Lung (tissue), 12 donors: ENCODE data around the gene DENND1C. TPM values are rescaled to one million over a fixed set of nuclear protein-coding genes. Genes with fewer than 3 reads are reported as not detected.

Experiments used
- ATAC-seq: fragments of 200-7000 bp; cut with Tn5 transposase; one replicate; pipeline ENCODE4 v1.9.1; 2020; ENCODE audit warnings: moderate number of reproducible peaks; ENCODE audit not compliant: insufficient read depth, low FRiP score
- DNase-seq, 3 donors: peaks; one replicate each; pipeline ENCODE4 v3.0.0-alpha.2; 2013 to 2017
- H3K27ac ChIP-seq, 2 donors: one replicate each; pipeline ENCODE4 v1.5.1; 2013; ENCODE audit warnings: mild to moderate bottlenecking in 2 of 2, moderate library complexity in 2 of 2, control low read depth in 1 of 2, inconsistent platforms in 1 of 2, low read depth in 1 of 2, low read length in 1 of 2
- H3K27me3 ChIP-seq, 3 donors: one replicate each; pipeline ENCODE4 v1.5.1; 2013; ENCODE audit warnings: low read length in 2 of 3; ENCODE audit not compliant: control insufficient read depth in 3 of 3, insufficient read depth in 3 of 3
- H3K36me3 ChIP-seq, 4 donors: one replicate each; pipeline ENCODE4 v1.5.1; 2013; ENCODE audit warnings: low read length in 4 of 4, mild to moderate bottlenecking in 1 of 4, moderate library complexity in 1 of 4; ENCODE audit not compliant: control insufficient read depth in 4 of 4, insufficient read depth in 4 of 4
- H3K4me1 ChIP-seq, 5 donors: one replicate each; pipeline ENCODE4 v1.5.1; 2013; ENCODE audit warnings: low read length in 5 of 5, mild to moderate bottlenecking in 2 of 5, moderate library complexity in 1 of 5; ENCODE audit not compliant: control insufficient read depth in 5 of 5, insufficient read depth in 5 of 5
- H3K4me3 ChIP-seq: one replicate; pipeline ENCODE4 v1.5.1; 2013; ENCODE audit warnings: mild to moderate bottlenecking, control low read depth, moderate library complexity
- H3K9ac ChIP-seq, 2 donors: one replicate each; pipeline ENCODE4 v1.5.1; 2013; ENCODE audit warnings: low read length in 2 of 2, control low read depth in 1 of 2; ENCODE audit not compliant: insufficient read depth in 1 of 2
- H3K9me3 ChIP-seq, 4 donors: one replicate each; pipeline ENCODE4 v1.5.1; 2013; ENCODE audit warnings: low read length in 3 of 4, mild to moderate bottlenecking in 1 of 4, moderate library complexity in 1 of 4; ENCODE audit not compliant: control insufficient read depth in 4 of 4, insufficient read depth in 3 of 4
- WGBS, 2 donors: extraction: QIAGEN DNeasy Blood & Tissue Kit; methylation state at CpG; one replicate each; pipeline ENCODE4 v1.1.7; 2013; 5-methylcytosine and 5-hydroxymethylcytosine counted together
- polyA plus RNA-seq, 2 donors: library from polyadenylated mRNA; stranded (reverse); fragments of 200-250 nt; gene quantifications; one replicate each; pipeline ENCODE4 v1.2.1, GENCODE V29; 2013
- total RNA-seq, 2 donors: library from RNA; depleted of rRNA in 1 of 2; stranded (reverse); fragments of >200 nt in 1 of 2; gene quantifications; one replicate each; pipeline ENCODE4 v1.2.1, GENCODE V29; 2014 to 2021
- TF ChIP-seq, protein P1 (sequence below): IDR thresholded peaks from 2 replicates; pipeline ENCODE4 v1.5.1; 2012; ENCODE audit warnings: mild to moderate bottlenecking; ENCODE audit errors: control extremely low read depth, extremely low read depth
- donor health status: control.
- donor health status: control.
- donor health status: Bipolar disorder and iron deficiency.
- donor health status: healthy.
- donor health status: DM: yes; HTN: yes; CAD: no.

Gene DENND1C
- total and polyA plus RNA-seq, 4 donors, result 2.7 to 11.0 (median 9.3) TPM

GRCh38 chr19:6490134-6490533, 8.5 kb upstream of the DENND1C start:
- no peak for DNase-seq
- H3K9me3 ChIP-seq, result peaks cover 0 to 14% (median 1%) of the 10 kb centered on the region in 4 donors
- H3K27me3 ChIP-seq, result no peaks in the 10 kb centered on the region
- H3K4me3 ChIP-seq, result no peak overlapping the region
- H3K27ac ChIP-seq, result no peak overlapping the region
- no peaks in the 10 kb centered on the region for H3K4me1 ChIP-seq
- ATAC-seq, result no peak
- 58 to 71% methylated on average over 2 of the region's 2 CpGs for WGBS, 2 donors
- H3K9ac ChIP-seq, result no peak overlapping the region
- no peaks in the 10 kb centered on the region for H3K36me3 ChIP-seq
- TF ChIP-seq, protein P1, sequence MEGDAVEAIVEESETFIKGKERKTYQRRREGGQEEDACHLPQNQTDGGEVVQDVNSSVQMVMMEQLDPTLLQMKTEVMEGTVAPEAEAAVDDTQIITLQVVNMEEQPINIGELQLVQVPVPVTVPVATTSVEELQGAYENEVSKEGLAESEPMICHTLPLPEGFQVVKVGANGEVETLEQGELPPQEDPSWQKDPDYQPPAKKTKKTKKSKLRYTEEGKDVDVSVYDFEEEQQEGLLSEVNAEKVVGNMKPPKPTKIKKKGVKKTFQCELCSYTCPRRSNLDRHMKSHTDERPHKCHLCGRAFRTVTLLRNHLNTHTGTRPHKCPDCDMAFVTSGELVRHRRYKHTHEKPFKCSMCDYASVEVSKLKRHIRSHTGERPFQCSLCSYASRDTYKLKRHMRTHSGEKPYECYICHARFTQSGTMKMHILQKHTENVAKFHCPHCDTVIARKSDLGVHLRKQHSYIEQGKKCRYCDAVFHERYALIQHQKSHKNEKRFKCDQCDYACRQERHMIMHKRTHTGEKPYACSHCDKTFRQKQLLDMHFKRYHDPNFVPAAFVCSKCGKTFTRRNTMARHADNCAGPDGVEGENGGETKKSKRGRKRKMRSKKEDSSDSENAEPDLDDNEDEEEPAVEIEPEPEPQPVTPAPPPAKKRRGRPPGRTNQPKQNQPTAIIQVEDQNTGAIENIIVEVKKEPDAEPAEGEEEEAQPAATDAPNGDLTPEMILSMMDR, result no peak

DNA sequence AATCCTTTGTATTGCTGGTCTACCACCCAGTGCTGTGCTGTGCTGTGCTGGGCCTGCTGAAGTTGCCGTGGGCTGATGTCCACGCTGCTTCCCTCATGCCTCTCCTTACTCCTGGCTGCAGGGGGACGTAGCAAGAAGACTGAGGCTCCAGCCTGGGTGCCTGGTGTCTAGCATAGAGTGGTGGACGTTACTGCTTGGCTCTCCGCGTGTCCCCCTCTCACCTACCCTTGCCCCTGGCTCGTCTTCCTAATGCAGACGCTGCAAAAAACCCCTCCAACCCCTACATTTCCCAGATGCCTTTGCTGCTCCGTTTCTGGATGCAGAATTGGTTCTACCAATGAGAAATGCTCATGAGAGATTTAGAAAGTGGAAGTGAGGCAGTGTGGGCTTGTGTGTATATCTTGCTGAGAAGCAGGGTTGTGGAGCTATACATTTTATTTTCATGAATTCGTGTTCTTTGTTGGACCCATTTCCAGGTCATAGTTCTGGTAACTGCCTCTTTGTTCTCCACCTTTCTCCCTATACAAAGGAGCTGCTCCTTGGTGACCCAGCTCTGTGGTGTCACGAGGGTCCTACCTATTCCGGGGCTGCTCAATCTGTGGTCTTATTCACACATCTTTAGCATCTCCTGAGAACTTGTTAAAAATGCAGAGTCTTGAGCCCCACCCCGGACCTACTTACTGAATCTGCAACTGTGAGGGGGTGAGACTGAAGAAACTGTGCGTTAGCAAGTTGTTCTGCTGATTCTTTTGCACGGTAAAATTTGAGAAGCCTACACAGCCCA, 7.9 kb upstream of the DENND1C start:
- H3K4me1 ChIP-seq, result no peaks in the 10 kb centered on the region
- no peak overlapping the region for H3K4me3 ChIP-seq
- H3K27ac ChIP-seq, result no peak overlapping the region
- 53 to 65% methylated on average over 15 of the region's 15 CpGs for WGBS, 2 donors
- peaks cover 0 to 14% (median 1%) of the 10 kb centered on the region in 4 donors for H3K9me3 ChIP-seq
- no peaks in the 10 kb centered on the region for H3K36me3 ChIP-seq
- TF ChIP-seq, protein P1, result no peak
- ATAC-seq, result no peak
- no peak for DNase-seq
- H3K27me3 ChIP-seq, result no peaks in the 10 kb centered on the region
- H3K9ac ChIP-seq, result no peak overlapping the region

DNA sequence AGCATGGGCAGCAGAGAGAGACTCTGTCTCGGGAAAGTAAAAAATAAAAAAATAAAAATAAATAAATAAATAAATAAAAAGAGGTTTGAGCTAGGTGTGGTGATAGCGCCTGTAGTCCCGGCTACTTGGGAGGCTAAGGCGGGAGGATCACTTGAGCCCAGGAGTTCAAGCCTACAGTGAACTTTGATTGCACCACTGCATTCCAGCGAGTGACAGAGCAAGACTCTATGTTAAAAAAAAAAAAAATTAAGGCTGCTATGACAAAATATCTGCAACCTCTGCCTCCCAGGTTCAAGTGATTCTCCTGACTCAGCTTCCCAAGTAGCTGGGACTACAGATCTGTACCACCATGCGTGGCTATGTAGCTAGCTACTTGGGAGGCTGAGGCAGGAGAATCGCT, 3.2 kb upstream of the DENND1C start:
- no peak for ATAC-seq
- 93 to 94% methylated on average over 7 of the region's 7 CpGs for WGBS, 2 donors

More for the DNA sequence above, 3.2 kb upstream of the DENND1C start:
- no peaks in the 10 kb centered on the region for H3K36me3 ChIP-seq
- TF ChIP-seq, protein P1, result no peak
- H3K9me3 ChIP-seq, result peaks cover 0 to 2% (median 0%) of the 10 kb centered on the region in 4 donors
- H3K27me3 ChIP-seq, result no peaks in the 10 kb centered on the region
- H3K4me3 ChIP-seq, result no peak overlapping the region
- no peak overlapping the region for H3K9ac ChIP-seq
- H3K4me1 ChIP-seq, result no peaks in the 10 kb centered on the region
- no peak for DNase-seq
- no peak overlapping the region for H3K27ac ChIP-seq
